HG03442 (cell line): ENCODE data around the gene PDE4D.
A peak's percentile ranks its signal among the peaks of the same experiment; 100 is the strongest.

Source experiments
- ATAC-seq: cut with Tn5 transposase; IDR thresholded peaks from one replicate; pipeline ENCODE4 v1.9.1; 2021; ENCODE audit warnings: mild to moderate bottlenecking, moderate library complexity; ENCODE audit not compliant: unreplicated experiment

PDE4D gene

DNA sequence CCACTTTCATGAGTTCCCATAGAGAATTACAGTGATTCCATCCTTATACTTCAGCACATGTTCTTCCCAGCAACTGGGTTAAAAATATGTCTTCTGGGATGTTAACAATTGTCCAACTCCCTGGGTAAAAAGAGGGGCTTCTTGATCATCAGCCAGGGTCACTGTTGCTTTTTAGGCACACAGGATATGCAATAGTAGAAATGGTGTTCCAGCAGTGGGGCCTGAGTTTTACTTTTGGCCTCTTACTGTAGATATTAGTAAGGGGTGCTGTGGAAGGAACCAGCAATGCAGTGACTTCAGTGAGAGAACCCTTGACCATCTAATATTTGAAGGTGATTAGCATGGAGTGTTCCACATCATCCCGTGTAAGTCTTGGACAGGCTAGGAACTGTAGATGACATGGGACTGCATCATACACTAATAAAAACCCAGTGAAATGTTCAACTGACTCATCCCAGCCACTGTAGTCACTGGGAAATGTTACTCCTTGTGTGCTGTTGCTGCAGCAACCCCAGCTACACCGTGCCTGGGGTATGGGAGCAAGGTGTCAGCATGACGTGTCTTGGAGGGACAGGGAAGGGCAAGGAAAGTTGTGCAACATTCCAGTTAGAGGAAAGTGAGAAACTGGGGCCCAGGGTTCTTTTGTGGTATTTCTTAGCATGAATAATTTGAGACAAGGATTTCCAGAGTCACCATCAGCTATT is 699.8 kb downstream of the PDE4D start:
- no peak for ATAC-seq

DNA sequence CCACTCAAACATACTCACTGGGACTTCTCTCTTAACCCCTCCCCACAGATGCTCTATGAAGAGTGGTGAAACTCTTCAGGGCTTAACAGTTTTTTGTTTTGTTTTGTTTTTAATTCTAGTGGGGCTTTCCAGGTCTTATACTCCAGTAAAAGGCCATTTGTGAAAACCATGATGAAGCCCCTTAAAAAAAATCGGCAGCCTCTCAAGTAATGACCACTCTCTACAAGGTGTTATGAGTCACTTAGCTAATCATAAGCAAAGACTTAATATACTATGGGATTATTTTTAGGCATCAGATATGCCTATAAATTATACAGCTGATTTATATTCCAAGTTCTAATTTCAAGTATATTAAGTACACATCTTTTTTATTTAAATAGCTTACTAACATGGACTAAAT is 702.8 kb downstream of the PDE4D start:
- no peak for ATAC-seq

DNA sequence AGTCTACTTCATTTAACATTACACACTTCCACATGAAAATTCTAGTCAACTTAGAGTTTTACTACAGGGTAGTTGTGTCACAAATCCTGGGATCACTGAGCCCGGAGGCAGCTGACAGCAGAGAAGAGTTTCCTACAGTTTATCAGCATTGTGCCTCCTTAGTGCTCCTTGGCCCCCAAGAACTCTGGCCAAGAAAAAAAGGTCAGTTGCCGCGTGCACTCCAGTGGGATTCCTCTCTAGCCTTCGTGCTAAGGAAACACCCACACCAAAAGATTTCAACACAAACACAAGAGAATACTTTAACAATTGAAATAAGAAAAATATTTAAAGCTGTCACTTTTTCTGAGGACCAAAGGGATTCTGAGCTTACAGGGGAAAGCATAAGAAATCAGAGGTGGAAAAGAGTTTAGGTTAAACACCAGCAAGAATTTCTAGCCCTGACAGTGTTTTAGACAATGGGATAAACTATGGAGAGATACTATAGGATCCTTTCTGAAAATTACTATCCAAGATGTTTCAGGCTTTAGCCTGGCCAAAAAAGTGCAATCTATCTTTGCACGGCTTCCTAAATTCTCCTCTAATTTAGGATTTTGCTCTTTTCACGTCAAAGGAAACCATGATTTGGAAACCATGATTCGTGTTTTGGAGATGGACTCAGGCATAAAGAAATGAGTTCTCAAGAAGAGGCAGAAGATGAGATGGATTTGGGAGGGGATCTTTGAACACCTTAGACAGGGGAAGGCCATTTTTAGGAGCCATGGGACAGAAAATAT is 703.9 kb downstream of the PDE4D start:
- ATAC-seq, result no peak

GRCh38 chr5:59188419-59189225 is 704.9 kb downstream of the PDE4D start:
- ATAC-seq, result peak; percentile 58

GRCh38 chr5:59187857-59188256 is 705.7 kb downstream of the PDE4D start:
- ATAC-seq, result no peak

GRCh38 chr5:59186623-59187022 is 706.9 kb downstream of the PDE4D start:
- ATAC-seq, result no peak

- ATAC-seq, result no peak
Observed at GRCh38 chr5:59185757-59186385, 707.7 kb downstream of the PDE4D start.

- no peak for ATAC-seq
Observed at GRCh38 chr5:59184769-59185168, 708.8 kb downstream of the PDE4D start.

GRCh38 chr5:59182760-59183159 is 710.8 kb downstream of the PDE4D start:
- no peak for ATAC-seq

DNA sequence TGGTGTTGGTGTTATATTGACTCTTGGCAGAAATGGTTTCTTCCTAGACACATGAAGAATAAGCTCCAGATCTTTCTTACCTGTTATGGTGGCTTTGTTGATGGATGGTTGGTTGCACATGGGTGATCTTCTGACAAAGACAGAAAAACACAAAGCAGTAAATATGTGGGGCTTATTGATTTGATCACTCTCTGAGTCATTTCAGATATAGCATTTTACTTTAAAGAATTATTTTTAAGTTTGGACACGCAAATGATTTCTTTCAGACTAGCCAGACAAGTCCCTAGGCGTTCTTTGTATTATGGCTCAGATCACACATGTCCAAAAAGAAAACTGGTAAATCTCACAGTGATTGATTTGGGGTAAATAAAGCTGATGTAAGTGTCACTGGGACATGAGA is 713.0 kb downstream of the PDE4D start:
- ATAC-seq, result peak; percentile 88

DNA sequence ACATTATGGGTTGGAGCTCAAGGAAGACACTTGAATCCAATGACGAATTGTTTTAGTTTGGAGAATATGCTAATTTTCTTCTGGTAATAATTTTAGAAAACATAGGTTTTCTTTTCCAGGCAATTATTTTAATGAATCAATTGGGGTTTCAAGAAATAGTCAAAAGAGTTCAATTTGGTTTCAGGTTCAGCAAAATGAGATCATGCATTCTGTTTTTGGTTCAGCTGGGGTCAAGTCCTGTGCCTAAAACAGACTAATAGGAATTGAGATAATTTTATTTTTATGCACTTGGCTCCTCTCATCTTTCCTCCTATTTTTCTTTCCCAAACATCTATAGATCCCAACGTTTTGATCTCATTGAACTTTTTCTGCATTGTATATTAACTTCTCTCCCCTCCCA is 713.8 kb downstream of the PDE4D start:
- ATAC-seq, result no peak

GRCh38 chr5:59178482-59178881 is 715.0 kb downstream of the PDE4D start:
- no peak for ATAC-seq

- ATAC-seq, result peak; percentile 25
Observed at GRCh38 chr5:59178071-59178470, 715.5 kb downstream of the PDE4D start.

DNA sequence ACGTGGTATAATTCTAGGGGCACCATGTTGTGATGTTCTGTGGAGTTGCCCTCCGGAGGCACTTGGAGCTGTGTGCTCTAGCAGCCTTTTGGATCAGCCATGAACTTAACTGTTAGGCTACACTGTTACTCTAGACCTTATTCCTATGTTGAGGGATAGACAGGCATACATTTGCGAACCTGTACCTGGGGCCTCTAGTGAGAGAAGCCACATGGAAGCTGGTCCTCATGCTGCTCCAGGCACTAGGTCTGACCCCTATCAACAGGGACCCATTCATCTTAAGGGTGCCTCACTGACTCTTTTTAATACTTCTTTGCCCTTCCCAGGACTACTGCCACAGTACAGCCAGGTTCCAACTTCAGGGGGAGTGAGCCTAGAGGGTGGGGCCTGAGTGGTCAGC is 715.9 kb downstream of the PDE4D start:
- ATAC-seq, result no peak

- no peak for ATAC-seq
Observed at GRCh38 chr5:59174248-59174844, 719.2 kb downstream of the PDE4D start.

- no peak for ATAC-seq
Observed at GRCh38 chr5:59173578-59173977, 719.9 kb downstream of the PDE4D start.

GRCh38 chr5:59171131-59171530 is 722.4 kb downstream of the PDE4D start:
- ATAC-seq, result no peak

DNA sequence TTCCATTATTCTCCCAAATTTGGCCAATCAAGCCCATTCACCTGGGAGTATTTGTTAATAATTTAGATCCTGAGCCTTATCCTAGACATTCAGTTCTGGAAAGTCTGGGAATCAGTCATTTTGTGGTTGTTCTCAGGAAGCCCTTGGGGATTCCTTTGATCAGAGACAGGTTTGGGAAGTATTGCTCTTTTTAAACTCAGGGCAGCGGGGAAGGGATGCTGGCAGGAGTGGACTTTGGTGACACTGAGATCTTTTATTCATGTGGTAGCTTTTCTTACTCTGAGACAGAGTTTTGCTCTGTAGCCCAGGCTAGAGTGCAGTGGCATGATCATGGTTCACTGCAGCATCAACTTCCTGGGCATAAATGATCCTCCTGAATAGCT is 723.8 kb downstream of the PDE4D start:
- ATAC-seq, result no peak

- no peak for ATAC-seq
Observed at GRCh38 chr5:59169081-59169767, 724.3 kb downstream of the PDE4D start.

GRCh38 chr5:59168067-59168466 is 725.5 kb downstream of the PDE4D start:
- no peak for ATAC-seq
